ENCODE measurements around the gene EVPLL.
"Not testable (repeated sequence)": the region's sequence is repeated elsewhere in the genome, so short reads cannot be mapped to it uniquely, and the experiment has no call there.

The EVPLL gene

DNA sequence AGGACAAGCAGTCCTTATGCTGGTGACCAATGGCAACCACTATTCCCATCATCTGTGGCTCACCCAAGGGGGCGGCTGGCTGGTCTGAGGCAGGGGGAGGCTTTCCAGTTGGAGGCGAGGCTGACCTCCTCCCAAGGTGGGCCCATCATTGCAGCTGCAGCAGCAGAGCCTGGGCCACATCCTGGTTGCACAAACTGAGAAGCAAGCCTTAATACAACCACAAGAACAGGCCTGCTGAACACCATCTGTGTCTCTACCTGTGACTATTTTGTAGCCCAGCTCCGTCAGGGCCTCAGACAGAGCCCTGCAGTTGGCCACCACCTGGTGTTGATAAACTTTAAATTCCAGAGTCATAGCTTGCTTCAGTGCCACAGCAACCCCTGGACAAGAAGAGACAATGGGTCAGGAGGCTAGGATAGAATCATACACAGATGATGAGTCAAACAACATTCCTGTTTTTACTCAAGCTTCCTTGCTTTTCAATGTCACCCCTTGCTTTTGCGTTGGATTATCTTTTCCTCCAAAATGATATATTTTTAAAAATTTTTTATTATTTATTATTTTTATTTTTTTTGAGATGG lies 44.6 kb upstream of the EVPLL start (continued):
- TF ChIP-seq, protein P1, sequence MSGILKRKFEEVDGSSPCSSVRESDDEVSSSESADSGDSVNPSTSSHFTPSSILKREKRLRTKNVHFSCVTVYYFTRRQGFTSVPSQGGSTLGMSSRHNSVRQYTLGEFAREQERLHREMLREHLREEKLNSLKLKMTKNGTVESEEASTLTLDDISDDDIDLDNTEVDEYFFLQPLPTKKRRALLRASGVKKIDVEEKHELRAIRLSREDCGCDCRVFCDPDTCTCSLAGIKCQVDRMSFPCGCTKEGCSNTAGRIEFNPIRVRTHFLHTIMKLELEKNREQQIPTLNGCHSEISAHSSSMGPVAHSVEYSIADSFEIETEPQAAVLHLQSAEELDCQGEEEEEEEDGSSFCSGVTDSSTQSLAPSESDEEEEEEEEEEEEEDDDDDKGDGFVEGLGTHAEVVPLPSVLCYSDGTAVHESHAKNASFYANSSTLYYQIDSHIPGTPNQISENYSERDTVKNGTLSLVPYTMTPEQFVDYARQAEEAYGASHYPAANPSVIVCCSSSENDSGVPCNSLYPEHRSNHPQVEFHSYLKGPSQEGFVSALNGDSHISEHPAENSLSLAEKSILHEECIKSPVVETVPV (CRISPR knock-in tag; IDR thresholded peaks at IDR 0.05): no peak
- TF ChIP-seq OSR1 (CRISPR knock-in tag; IDR thresholded peaks at IDR 0.05) (no peak), SNAI2 (CRISPR knock-in tag; IDR thresholded peaks at IDR 0.05) (no peak), ESRRG (CRISPR knock-in tag; IDR thresholded peaks at IDR 0.05) (no peak), ZFP30 (CRISPR knock-in tag; IDR thresholded peaks at IDR 0.05) (no peak)

DNA sequence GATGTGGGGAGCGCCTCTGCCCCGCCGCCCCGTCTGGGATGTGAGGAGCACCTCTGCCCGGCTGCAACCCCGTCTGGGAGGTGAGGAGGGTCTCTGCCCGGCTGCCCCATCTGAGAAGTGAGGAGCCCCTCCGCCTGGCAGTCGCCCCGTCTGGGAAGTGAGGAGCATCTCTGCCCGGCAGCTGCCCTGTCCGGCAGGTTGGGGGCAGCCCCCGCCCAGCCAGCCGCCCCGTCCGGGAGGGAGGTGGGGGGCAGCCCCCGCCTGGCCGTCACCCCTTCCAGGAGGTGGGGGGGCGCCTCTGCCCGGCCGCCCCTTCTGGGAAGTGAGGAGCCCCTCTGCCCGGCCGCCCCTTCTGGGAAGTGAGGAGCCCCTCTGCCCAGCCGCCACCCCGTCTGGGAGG lies 39.4 kb upstream of the EVPLL start:
- not testable (repeated sequence) for ATAC-seq

DNA sequence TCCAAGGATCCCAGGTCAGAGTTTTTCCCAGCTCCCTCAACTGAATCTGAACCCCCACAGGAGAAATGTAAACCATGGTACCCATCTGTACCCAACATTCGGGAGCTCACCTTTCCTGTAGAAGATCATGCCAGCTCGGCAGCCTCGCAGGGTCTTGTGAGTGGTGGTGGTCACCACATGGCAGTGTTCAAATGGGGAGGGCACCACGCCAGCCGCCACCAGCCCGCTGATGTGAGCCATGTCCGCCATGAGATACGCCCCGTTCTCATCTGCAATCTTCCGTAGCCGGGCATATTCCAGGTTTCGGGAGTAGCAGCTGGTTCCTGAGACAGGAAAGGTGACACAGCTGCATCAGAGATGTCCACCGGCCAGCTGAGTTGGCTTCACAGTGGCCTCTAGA lies 37.6 kb upstream of the EVPLL start:
- no peak for ATAC-seq
- TF ChIP-seq TCF4 (CRISPR knock-in tag; IDR thresholded peaks at IDR 0.05; ENCODE audit: borderline replicate concordance): no peak
- TF ChIP-seq, protein P2, sequence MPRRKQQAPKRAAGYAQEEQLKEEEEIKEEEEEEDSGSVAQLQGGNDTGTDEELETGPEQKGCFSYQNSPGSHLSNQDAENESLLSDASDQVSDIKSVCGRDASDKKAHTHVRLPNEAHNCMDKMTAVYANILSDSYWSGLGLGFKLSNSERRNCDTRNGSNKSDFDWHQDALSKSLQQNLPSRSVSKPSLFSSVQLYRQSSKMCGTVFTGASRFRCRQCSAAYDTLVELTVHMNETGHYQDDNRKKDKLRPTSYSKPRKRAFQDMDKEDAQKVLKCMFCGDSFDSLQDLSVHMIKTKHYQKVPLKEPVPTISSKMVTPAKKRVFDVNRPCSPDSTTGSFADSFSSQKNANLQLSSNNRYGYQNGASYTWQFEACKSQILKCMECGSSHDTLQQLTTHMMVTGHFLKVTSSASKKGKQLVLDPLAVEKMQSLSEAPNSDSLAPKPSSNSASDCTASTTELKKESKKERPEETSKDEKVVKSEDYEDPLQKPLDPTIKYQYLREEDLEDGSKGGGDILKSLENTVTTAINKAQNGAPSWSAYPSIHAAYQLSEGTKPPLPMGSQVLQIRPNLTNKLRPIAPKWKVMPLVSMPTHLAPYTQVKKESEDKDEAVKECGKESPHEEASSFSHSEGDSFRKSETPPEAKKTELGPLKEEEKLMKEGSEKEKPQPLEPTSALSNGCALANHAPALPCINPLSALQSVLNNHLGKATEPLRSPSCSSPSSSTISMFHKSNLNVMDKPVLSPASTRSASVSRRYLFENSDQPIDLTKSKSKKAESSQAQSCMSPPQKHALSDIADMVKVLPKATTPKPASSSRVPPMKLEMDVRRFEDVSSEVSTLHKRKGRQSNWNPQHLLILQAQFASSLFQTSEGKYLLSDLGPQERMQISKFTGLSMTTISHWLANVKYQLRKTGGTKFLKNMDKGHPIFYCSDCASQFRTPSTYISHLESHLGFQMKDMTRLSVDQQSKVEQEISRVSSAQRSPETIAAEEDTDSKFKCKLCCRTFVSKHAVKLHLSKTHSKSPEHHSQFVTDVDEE (CRISPR knock-in tag; IDR thresholded peaks at IDR 0.05): no peak
- no peak for TF ChIP-seq ZFP3 (CRISPR knock-in tag; IDR thresholded peaks at IDR 0.05)
- no peak for TF ChIP-seq SNAI2 (CRISPR knock-in tag; IDR thresholded peaks at IDR 0.05)
- TF ChIP-seq, protein P3, sequence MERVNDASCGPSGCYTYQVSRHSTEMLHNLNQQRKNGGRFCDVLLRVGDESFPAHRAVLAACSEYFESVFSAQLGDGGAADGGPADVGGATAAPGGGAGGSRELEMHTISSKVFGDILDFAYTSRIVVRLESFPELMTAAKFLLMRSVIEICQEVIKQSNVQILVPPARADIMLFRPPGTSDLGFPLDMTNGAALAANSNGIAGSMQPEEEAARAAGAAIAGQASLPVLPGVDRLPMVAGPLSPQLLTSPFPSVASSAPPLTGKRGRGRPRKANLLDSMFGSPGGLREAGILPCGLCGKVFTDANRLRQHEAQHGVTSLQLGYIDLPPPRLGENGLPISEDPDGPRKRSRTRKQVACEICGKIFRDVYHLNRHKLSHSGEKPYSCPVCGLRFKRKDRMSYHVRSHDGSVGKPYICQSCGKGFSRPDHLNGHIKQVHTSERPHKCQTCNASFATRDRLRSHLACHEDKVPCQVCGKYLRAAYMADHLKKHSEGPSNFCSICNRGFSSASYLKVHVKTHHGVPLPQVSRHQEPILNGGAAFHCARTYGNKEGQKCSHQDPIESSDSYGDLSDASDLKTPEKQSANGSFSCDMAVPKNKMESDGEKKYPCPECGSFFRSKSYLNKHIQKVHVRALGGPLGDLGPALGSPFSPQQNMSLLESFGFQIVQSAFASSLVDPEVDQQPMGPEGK (CRISPR knock-in tag; IDR thresholded peaks at IDR 0.05; ENCODE audit: borderline replicate concordance): no peak
- TF ChIP-seq OSR1 (CRISPR knock-in tag; IDR thresholded peaks at IDR 0.05): no peak
- no peak for TF ChIP-seq ESRRG (CRISPR knock-in tag; IDR thresholded peaks at IDR 0.05)
- no peak for TF ChIP-seq ZNF565 (CRISPR knock-in tag; conservative IDR thresholded peaks at IDR 0.05; ENCODE audit: low read depth)
- no peak for TF ChIP-seq ARNTL (CRISPR knock-in tag; IDR thresholded peaks at IDR 0.05; ENCODE audit: borderline replicate concordance, low read depth)
- TF ChIP-seq CSDC2 (CRISPR knock-in tag; IDR thresholded peaks at IDR 0.05): no peak
- TF ChIP-seq GLIS3 (CRISPR knock-in tag; IDR thresholded peaks at IDR 0.05): no peak
- no peak for TF ChIP-seq BACH2 (CRISPR knock-in tag; IDR thresholded peaks at IDR 0.05; ENCODE audit: borderline replicate concordance)

DNA sequence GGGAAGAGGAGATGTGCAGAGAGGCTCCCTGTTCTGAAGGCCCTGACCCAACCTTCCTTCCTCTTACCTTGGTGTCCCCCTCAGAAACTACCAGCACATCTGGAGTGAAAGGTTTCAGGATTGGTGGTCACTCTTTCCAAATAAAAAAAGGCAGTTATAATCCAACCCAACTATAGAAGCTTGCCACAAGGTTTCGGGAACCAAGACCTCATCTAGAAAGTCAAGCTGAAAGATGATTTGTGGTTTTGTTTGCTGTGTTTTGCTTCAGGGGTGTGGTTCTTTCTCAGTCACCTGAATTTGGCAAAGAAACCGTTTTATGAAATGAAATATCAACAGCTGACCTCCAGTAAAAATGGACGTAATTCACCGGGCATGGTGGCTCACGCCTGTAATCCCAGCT lies 33.6 kb upstream of the EVPLL start:
- no peak for TF ChIP-seq ZFP30 (CRISPR knock-in tag; IDR thresholded peaks at IDR 0.05)
- no peak for ATAC-seq

DNA sequence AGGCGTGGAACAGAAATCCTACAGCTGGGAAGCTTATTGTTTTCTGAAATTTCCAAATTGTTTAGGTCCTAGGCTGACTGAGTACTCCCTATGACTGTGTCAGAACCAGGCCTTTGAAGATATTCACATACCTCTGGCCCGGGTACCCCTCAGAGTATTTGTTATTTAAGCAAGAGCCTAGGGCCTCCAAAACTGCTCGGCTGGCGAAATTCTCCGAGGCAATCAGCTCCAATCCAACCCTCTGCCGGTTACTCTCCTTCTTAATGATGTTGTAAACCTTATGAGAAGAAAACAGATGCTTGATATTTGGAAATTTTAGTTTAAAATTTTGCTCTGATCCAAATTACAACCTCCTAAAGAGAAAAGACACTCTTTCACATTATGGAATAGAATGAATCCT lies 24.0 kb upstream of the EVPLL start:
- TF ChIP-seq ZFP3 (CRISPR knock-in tag; IDR thresholded peaks at IDR 0.05) (no peak), ARNTL (CRISPR knock-in tag; IDR thresholded peaks at IDR 0.05; ENCODE audit: borderline replicate concordance, low read depth) (no peak), SNAI2 (CRISPR knock-in tag; IDR thresholded peaks at IDR 0.05) (no peak), GLIS3 (CRISPR knock-in tag; IDR thresholded peaks at IDR 0.05) (no peak), CSDC2 (CRISPR knock-in tag; IDR thresholded peaks at IDR 0.05) (no peak), BACH2 (CRISPR knock-in tag; IDR thresholded peaks at IDR 0.05; ENCODE audit: borderline replicate concordance) (no peak), ZFP30 (CRISPR knock-in tag; IDR thresholded peaks at IDR 0.05) (no peak), ZNF8 (CRISPR knock-in tag; IDR thresholded peaks at IDR 0.05) (no peak), ZC3H10 (CRISPR knock-in tag; IDR thresholded peaks at IDR 0.05) (no peak), PPARA (CRISPR knock-in tag; IDR thresholded peaks at IDR 0.05; ENCODE audit: borderline replicate concordance) (no peak), ZNF565 (CRISPR knock-in tag; conservative IDR thresholded peaks at IDR 0.05; ENCODE audit: low read depth) (no peak), ISL1 (CRISPR knock-in tag; IDR thresholded peaks at IDR 0.05) (no peak), OSR1 (CRISPR knock-in tag; IDR thresholded peaks at IDR 0.05) (no peak), RARB (CRISPR knock-in tag; IDR thresholded peaks at IDR 0.05) (no peak), TOX (CRISPR knock-in tag; IDR thresholded peaks at IDR 0.05; ENCODE audit: borderline replicate concordance) (no peak), ZNF70 (CRISPR knock-in tag; IDR thresholded peaks at IDR 0.05) (no peak)
- TF ChIP-seq, protein P2 (CRISPR knock-in tag; IDR thresholded peaks at IDR 0.05): no peak
- TF ChIP-seq, protein P3 (CRISPR knock-in tag; IDR thresholded peaks at IDR 0.05; ENCODE audit: borderline replicate concordance): no peak
- TF ChIP-seq, protein P1 (CRISPR knock-in tag; IDR thresholded peaks at IDR 0.05): no peak

More for the DNA sequence above, 24.0 kb upstream of the EVPLL start:
- ATAC-seq: no peak
